ENCODE data around the gene SHISAL1. TPM values are rescaled to one million over a fixed set of nuclear protein-coding genes. Genes with fewer than 3 reads are reported as not detected.

The SHISAL1 gene
- total RNA-seq, 1 experiment from 2014 or later = 1.6 TPM

DNA sequence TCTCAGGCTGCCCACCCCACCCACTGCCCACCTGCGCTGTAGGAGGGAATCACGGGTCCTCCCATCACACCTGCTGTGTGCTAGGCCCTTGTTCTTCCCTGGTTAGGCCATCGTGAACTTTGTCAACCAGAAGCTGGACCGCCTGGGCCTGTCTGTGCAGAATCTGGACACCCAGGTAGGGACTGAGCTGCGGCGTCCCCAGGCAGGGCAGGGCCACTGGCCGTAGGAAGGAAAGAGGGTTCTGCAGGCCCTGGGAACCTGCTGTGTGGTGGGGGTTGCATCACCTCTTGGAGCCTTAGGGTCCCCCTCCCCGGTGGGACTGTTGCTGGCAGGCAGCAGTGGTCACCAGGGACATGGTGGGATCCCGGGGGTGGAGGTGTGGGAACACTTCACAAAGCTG lies 116.5 kb downstream of the SHISAL1 start:
- no peaks in the 10 kb centered on the region for H3K36me3 Mint-ChIP-seq (ENCODE audit: insufficient read depth, unreplicated experiment)
- H3K27me3 Mint-ChIP-seq (ENCODE audit: insufficient read depth, unreplicated experiment) = peaks cover 60% of the 10 kb centered on the region
- no TSS peak for BruUV-seq (replicated peaks)
- peaks cover 24% of the 10 kb centered on the region for H3K4me1 Mint-ChIP-seq (ENCODE audit: insufficient read depth, unreplicated experiment)
- intact Hi-C loops (cut with micrococcal nuclease) = no loop called here
- ChIA-PET POLR2A (interaction anchor here (0.6 kb wide), 1 partner anchor 338 kb away, joined by 3 read pairs; no protein-coding TSS in a partner anchor), CTCF (no interaction called here)
- no peak overlapping the region for H3K27ac Mint-ChIP-seq (ENCODE audit: low read depth, unreplicated experiment)
- H3K4me3 Mint-ChIP-seq (ENCODE audit: unreplicated experiment) = no peak overlapping the region
- DNase-seq (ENCODE audit: unreplicated experiment) = no peak
- no peaks in the 10 kb centered on the region for H3K9me3 Mint-ChIP-seq (ENCODE audit: unreplicated experiment)
- TF ChIP-seq, protein P1, sequence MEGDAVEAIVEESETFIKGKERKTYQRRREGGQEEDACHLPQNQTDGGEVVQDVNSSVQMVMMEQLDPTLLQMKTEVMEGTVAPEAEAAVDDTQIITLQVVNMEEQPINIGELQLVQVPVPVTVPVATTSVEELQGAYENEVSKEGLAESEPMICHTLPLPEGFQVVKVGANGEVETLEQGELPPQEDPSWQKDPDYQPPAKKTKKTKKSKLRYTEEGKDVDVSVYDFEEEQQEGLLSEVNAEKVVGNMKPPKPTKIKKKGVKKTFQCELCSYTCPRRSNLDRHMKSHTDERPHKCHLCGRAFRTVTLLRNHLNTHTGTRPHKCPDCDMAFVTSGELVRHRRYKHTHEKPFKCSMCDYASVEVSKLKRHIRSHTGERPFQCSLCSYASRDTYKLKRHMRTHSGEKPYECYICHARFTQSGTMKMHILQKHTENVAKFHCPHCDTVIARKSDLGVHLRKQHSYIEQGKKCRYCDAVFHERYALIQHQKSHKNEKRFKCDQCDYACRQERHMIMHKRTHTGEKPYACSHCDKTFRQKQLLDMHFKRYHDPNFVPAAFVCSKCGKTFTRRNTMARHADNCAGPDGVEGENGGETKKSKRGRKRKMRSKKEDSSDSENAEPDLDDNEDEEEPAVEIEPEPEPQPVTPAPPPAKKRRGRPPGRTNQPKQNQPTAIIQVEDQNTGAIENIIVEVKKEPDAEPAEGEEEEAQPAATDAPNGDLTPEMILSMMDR (IDR thresholded peaks at IDR 0.05; ENCODE audit: unreplicated experiment) = no peak

DNA sequence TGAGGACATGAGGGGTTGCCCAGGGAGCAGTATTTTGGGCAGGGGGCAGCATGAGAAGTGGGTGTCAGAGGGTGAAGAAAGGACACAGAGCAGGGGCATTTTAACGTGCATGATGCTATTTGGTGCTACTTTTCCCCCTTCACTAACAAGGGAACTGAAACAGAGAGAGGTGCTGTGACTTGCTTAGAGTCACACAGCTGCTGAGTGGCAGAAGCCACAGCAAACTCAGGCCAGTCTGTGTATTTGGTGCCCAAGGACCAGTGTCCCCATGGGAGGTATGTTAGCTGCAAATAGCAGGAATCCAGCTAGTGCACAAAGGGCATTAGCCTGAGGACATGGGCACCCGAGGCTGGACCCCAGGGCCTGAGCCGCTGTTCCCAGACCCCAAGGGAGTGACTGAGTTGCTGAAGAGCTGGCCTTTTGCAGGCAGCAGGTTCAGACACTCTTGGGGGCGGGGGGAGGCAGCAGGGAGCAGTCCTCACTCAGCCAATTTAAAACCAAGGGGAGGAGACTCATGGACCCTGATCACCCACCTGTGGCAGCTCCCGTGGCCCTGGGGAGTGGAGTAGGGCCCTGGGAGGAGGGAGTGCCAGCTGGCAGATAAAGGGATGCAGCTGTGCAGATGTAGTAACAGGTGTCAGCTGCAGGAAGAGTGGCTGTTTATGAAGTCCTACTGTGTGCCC lies 117.4 kb downstream of the SHISAL1 start:
- TF ChIP-seq, protein P1 (IDR thresholded peaks at IDR 0.05; ENCODE audit: unreplicated experiment) = no peak
- BruUV-seq (replicated peaks) = no TSS peak
- CTCF ChIA-PET = interaction anchor here (0.6 kb wide), 1 partner anchor 228 kb away, joined by 3 read pairs; no protein-coding TSS in a partner anchor
- Mint-ChIP-seq H3K27me3 (ENCODE audit: insufficient read depth, unreplicated experiment) (peaks cover 52% of the 10 kb centered on the region), H3K36me3 (ENCODE audit: insufficient read depth, unreplicated experiment) (no peaks in the 10 kb centered on the region), H3K4me1 (ENCODE audit: insufficient read depth, unreplicated experiment) (peaks cover 24% of the 10 kb centered on the region), H3K4me3 (ENCODE audit: unreplicated experiment) (no peak overlapping the region), H3K9me3 (ENCODE audit: unreplicated experiment) (no peaks in the 10 kb centered on the region), H3K27ac (ENCODE audit: low read depth, unreplicated experiment) (no peak overlapping the region)
- no peak for DNase-seq (ENCODE audit: unreplicated experiment)
- intact Hi-C loops (cut with micrococcal nuclease) = no loop called here
- POLR2A ChIA-PET = interaction anchor here (0.8 kb wide), 1 partner anchor 15 kb away, joined by 3 read pairs; the partner anchor contains the start of gene PARVG

DNA sequence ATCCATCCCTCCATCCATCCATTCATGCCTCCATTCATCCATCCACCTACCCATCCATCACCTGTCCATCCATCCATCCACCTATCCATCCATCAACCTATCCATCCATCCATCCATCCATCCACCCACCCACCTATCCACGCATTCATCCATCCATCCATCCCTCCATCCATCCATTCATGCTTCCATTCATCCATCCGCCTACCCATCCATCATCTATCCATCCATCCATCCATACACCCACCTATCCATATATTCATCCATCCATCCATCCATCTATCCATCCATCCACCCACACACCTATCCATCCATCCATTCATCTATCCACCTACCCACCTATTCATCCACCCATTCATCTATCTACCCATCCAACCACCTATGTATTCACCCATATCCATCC lies 118.2 kb downstream of the SHISAL1 start:
- Mint-ChIP-seq H3K27me3 (ENCODE audit: insufficient read depth, unreplicated experiment) (peaks cover 52% of the 10 kb centered on the region), H3K9me3 (ENCODE audit: unreplicated experiment) (no peaks in the 10 kb centered on the region), H3K27ac (ENCODE audit: low read depth, unreplicated experiment) (no peak overlapping the region), H3K4me3 (ENCODE audit: unreplicated experiment) (no peak overlapping the region), H3K4me1 (ENCODE audit: insufficient read depth, unreplicated experiment) (peaks cover 24% of the 10 kb centered on the region), H3K36me3 (ENCODE audit: insufficient read depth, unreplicated experiment) (no peaks in the 10 kb centered on the region)
- intact Hi-C loops (cut with micrococcal nuclease) = no loop called here
- TF ChIP-seq, protein P1 (IDR thresholded peaks at IDR 0.05; ENCODE audit: unreplicated experiment) = no peak
- POLR2A ChIA-PET = no interaction called here
- CTCF ChIA-PET = interaction anchor here (0.7 kb wide), 1 partner anchor 146 kb away, joined by 3 read pairs; no protein-coding TSS in a partner anchor
- no TSS peak for BruUV-seq (replicated peaks)
- DNase-seq (ENCODE audit: unreplicated experiment) = no peak

Other genes with a start within 250 kb of the SHISAL1 start
- gene PARVG, start 132.0 kb downstream of the SHISAL1 start, total RNA-seq (2022) = 0.23 TPM in 1 of 2 replicates, not detected in the other
- gene RTL6, start 185.3 kb upstream of the SHISAL1 start, total RNA-seq (2022) = 18.8 and 25.0 TPM in 2 replicates